Ectodermal cell (in vitro differentiated cells): ENCODE results near the gene PDE2A.

Experiments used
- H3K27ac ChIP-seq: 2 replicates; pipeline ENCODE4 v1.7.0; 2013; ENCODE audit warnings: mild to moderate bottlenecking, low read depth, low read length; ENCODE audit not compliant: insufficient read depth, poor library complexity, severe bottlenecking
- H3K27me3 ChIP-seq: 2 replicates; pipeline ENCODE4 v1.7.0; 2013; ENCODE audit warnings: mild to moderate bottlenecking, low read length; ENCODE audit not compliant: insufficient read depth, control insufficient read depth, poor library complexity, severe bottlenecking
- H3K36me3 ChIP-seq: one replicate; pipeline ENCODE4 v1.7.0; 2013; ENCODE audit warnings: low read length; ENCODE audit not compliant: control insufficient read depth, insufficient read depth
- H3K4me1 ChIP-seq: one replicate; pipeline ENCODE4 v1.7.0; 2013; ENCODE audit warnings: low read length; ENCODE audit not compliant: control insufficient read depth, insufficient read depth
- H3K4me3 ChIP-seq: 2 replicates; pipeline ENCODE4 v1.7.0; 2013; ENCODE audit warnings: low read depth, low read length, control low read depth; ENCODE audit not compliant: insufficient read depth
- H3K9me3 ChIP-seq: 2 replicates; pipeline ENCODE4 v1.7.0; 2013; ENCODE audit warnings: mild to moderate bottlenecking, low read length, moderate library complexity; ENCODE audit not compliant: control insufficient read depth
- WGBS, 2 experiments: methylation state at CpG; one replicate each; pipeline ENCODE4 v1.1.7; 2013; ENCODE audit warnings: missing lambda C conversion rate in 2 of 2; 5-methylcytosine and 5-hydroxymethylcytosine counted together

Gene PDE2A

GRCh38 chr11:72649215-72649976 is 24.8 kb downstream of the PDE2A start:
- Histone ChIP-seq H3K4me3 (no peak overlapping the region), H3K36me3 (no peaks in the 10 kb centered on the region)
- WGBS, 2 experiments = 85 to 87% methylated on average over 5 of the region's 5 CpGs

GRCh38 chr11:72648384-72649136 is 25.7 kb downstream of the PDE2A start:
- WGBS, 2 experiments = 89 to 93% methylated on average over 7 of the region's 7 CpGs
- Histone ChIP-seq H3K4me3 (no peak overlapping the region), H3K9me3 (no peaks in the 10 kb centered on the region), H3K27me3 (peaks cover 4% of the 10 kb centered on the region), H3K27ac (no peak overlapping the region), H3K4me1 (peaks cover 11% of the 10 kb centered on the region), H3K36me3 (no peaks in the 10 kb centered on the region)

More at GRCh38 chr11:72649215-72649976, 24.8 kb downstream of the PDE2A start:
- H3K4me1 ChIP-seq = peaks cover 19% of the 10 kb centered on the region
- no peaks in the 10 kb centered on the region for H3K9me3 ChIP-seq
- H3K27ac ChIP-seq = no peak overlapping the region
- H3K27me3 ChIP-seq = no peaks in the 10 kb centered on the region

- H3K4me1 ChIP-seq = peaks cover 5% of the 10 kb centered on the region
- no peaks in the 10 kb centered on the region for H3K36me3 ChIP-seq
- H3K27me3 ChIP-seq = peaks cover 11% of the 10 kb centered on the region
- WGBS, 2 experiments = 95% methylated on average over 4 of the region's 4 CpGs
- no peak overlapping the region for H3K4me3 ChIP-seq
- H3K27ac ChIP-seq = no peak overlapping the region
- H3K9me3 ChIP-seq = no peaks in the 10 kb centered on the region
Measured at GRCh38 chr11:72647882-72648281, 26.3 kb downstream of the PDE2A start.

- peaks cover 25% of the 10 kb centered on the region for H3K27me3 ChIP-seq
- no peak overlapping the region for H3K27ac ChIP-seq
- H3K36me3 ChIP-seq = no peaks in the 10 kb centered on the region
- H3K9me3 ChIP-seq = no peaks in the 10 kb centered on the region
- H3K4me3 ChIP-seq = no peak overlapping the region
- whole genome bisulfite sequencing, 2 experiments = 80 to 81% methylated on average over 2 of the region's 2 CpGs
- no peaks in the 10 kb centered on the region for H3K4me1 ChIP-seq
Measured at GRCh38 chr11:72646472-72646871, 27.8 kb downstream of the PDE2A start.

GRCh38 chr11:72646024-72646423 is 28.2 kb downstream of the PDE2A start:
- Histone ChIP-seq H3K4me1 (no peaks in the 10 kb centered on the region), H3K27me3 (peaks cover 30% of the 10 kb centered on the region), H3K9me3 (no peaks in the 10 kb centered on the region), H3K36me3 (no peaks in the 10 kb centered on the region), H3K4me3 (no peak overlapping the region), H3K27ac (no peak overlapping the region)
- 88 to 90% methylated on average over 3 of the region's 3 CpGs for WGBS, 2 experiments

GRCh38 chr11:72643547-72643946 is 30.7 kb downstream of the PDE2A start:
- no peaks in the 10 kb centered on the region for H3K36me3 ChIP-seq
- no peaks in the 10 kb centered on the region for H3K4me1 ChIP-seq
- H3K27ac ChIP-seq = no peak overlapping the region
- peaks cover 54% of the 10 kb centered on the region for H3K27me3 ChIP-seq
- H3K9me3 ChIP-seq = no peaks in the 10 kb centered on the region
- 86 to 87% methylated on average over 7 of the region's 7 CpGs for WGBS, 2 experiments
- H3K4me3 ChIP-seq = no peak overlapping the region

GRCh38 chr11:72642884-72643522 is 31.2 kb downstream of the PDE2A start:
- no peak overlapping the region for H3K27ac ChIP-seq
- peaks cover 54% of the 10 kb centered on the region for H3K27me3 ChIP-seq
- no peaks in the 10 kb centered on the region for H3K4me1 ChIP-seq
- no peaks in the 10 kb centered on the region for H3K9me3 ChIP-seq
- WGBS, 2 experiments = 3 to 4% methylated on average over 59 of the region's 59 CpGs
- no peaks in the 10 kb centered on the region for H3K36me3 ChIP-seq
- peak overlapping the region; percentile 20 for H3K4me3 ChIP-seq

GRCh38 chr11:72642043-72642883 is 32.0 kb downstream of the PDE2A start:
- H3K9me3 ChIP-seq = no peaks in the 10 kb centered on the region
- no peaks in the 10 kb centered on the region for H3K4me1 ChIP-seq
- H3K27ac ChIP-seq = no peak overlapping the region
- peaks cover 54% of the 10 kb centered on the region for H3K27me3 ChIP-seq
- no peaks in the 10 kb centered on the region for H3K36me3 ChIP-seq
- 3 to 4% methylated on average over 85 of the region's 85 CpGs for WGBS, 2 experiments
- peak overlapping the region; percentile 33 for H3K4me3 ChIP-seq

- H3K36me3 ChIP-seq = no peaks in the 10 kb centered on the region
- H3K9me3 ChIP-seq = no peaks in the 10 kb centered on the region
- no peaks in the 10 kb centered on the region for H3K4me1 ChIP-seq
- H3K27me3 ChIP-seq = peaks cover 54% of the 10 kb centered on the region
- WGBS, 2 experiments = 60 to 62% methylated on average over 12 of the region's 12 CpGs
- no peak overlapping the region for H3K27ac ChIP-seq
- H3K4me3 ChIP-seq = no peak overlapping the region
Measured at GRCh38 chr11:72641522-72642042, 32.6 kb downstream of the PDE2A start.
